ENCODE measurements around the gene CSH2.

Gene CSH2

GRCh38 chr17:63833026-63833740 is 40.3 kb downstream of the CSH2 start:
- DNase-seq, result no peak

GRCh38 chr17:63832455-63832854 is 41.0 kb downstream of the CSH2 start:
- DNase-seq, result no peak

- DNase-seq, result no peak
Measured at GRCh38 chr17:63832014-63832413, 41.5 kb downstream of the CSH2 start.

- no peak for DNase-seq
Measured at GRCh38 chr17:63831505-63831904, 42.0 kb downstream of the CSH2 start.

GRCh38 chr17:63830904-63831491 is 42.5 kb downstream of the CSH2 start:
- no peak for DNase-seq

- DNase-seq, result no peak
Measured at GRCh38 chr17:63830278-63830677, 43.2 kb downstream of the CSH2 start.

- DNase-seq, result no peak
Measured at GRCh38 chr17:63828936-63829335, 44.5 kb downstream of the CSH2 start.

GRCh38 chr17:63827801-63828221 is 45.7 kb downstream of the CSH2 start:
- no peak for DNase-seq

- DNase-seq, result peak; percentile 95 to 96
Measured at GRCh38 chr17:63827002-63827800, 46.3 kb downstream of the CSH2 start, which contains the start of the genes FTSJ3 and PSMC5. FTSJ3 (minus strand) TSS chr17:63827663; CDS start chr17:63826902, 761 bp downstream. PSMC5 (plus strand) TSS chr17:63827431; CDS start chr17:63827491, 60 bp downstream.

- no peak for DNase-seq
Measured at GRCh38 chr17:63826468-63827001, 46.9 kb downstream of the CSH2 start.

- no peak for DNase-seq
Measured at GRCh38 chr17:63824362-63824761, 49.1 kb downstream of the CSH2 start.

- DNase-seq, result no peak
Measured at GRCh38 chr17:63823659-63824331, 49.7 kb downstream of the CSH2 start.

GRCh38 chr17:63822537-63822936 is 50.9 kb downstream of the CSH2 start:
- no peak for DNase-seq

Data from activated CD4-positive, alpha-beta T cell treated with anti-CD3 and anti-CD28 coated beads, Interleukin-2, amount 50 U/mL, for 4 hours (primary cell).